Tibial nerve (tissue), 4 donors: ENCODE measurements around the gene DNAJC1. TPM values are rescaled to one million over a fixed set of nuclear protein-coding genes. Genes with fewer than 3 reads are reported as not detected.

Source experiments
- DNase-seq, 2 donors: peaks; one replicate each; pipeline ENCODE4 v3.0.0-alpha.2; 2019; ENCODE audit warnings: low spot score in 2 of 2
- H3K27ac ChIP-seq, 4 donors: fragments of 200-600 bp; sonication (generic) in 3 of 4; one replicate each; pipeline ENCODE4 v1.5.1; 2017 to 2019; ENCODE audit warnings: mild to moderate bottlenecking in 1 of 4
- H3K27me3 ChIP-seq, 2 donors: fragments of 200-600 bp; sonication (generic) in 1 of 2; one replicate each; pipeline versions ENCODE4 v1.5.1 to v1.6.0; 2017 to 2019
- H3K36me3 ChIP-seq, 3 donors: fragments of 200-600 bp; sonication (generic); one replicate each; pipeline ENCODE4 v1.5.1; 2018 to 2019
- H3K4me1 ChIP-seq, 4 donors: fragments of 200-600 bp; sonication (generic) in 3 of 4; one replicate each; pipeline ENCODE4 v1.5.1; 2017 to 2019
- H3K4me3 ChIP-seq, 4 donors: fragments of 200-600 bp; sonication (generic) in 3 of 4; one replicate each; pipeline ENCODE4 v1.5.1; 2017 to 2019; ENCODE audit warnings: mild to moderate bottlenecking in 1 of 4, moderate library complexity in 1 of 4
- H3K9me3 ChIP-seq, 4 donors: fragments of 200-600 bp; sonication (generic) in 3 of 4; one replicate each; pipeline ENCODE4 v1.5.1; 2017 to 2019
- EP300 ChIP-seq, 2 donors: sonication (generic); formaldehyde crosslinking; IDR thresholded peaks; one replicate each; pipeline ENCODE4 v1.6.1; 2017; ENCODE audit warnings: antibody characterized with exemption in 2 of 2, mild to moderate bottlenecking in 1 of 2
- POLR2A ChIP-seq, 2 donors: fragments of 450-650 bp; IDR thresholded peaks; one replicate each; pipeline ENCODE4 v1.6.1; 2017; ENCODE audit warnings: antibody characterized with exemption in 2 of 2, mild to moderate bottlenecking in 2 of 2, moderate library complexity in 2 of 2
- WGBS, 2 donors: methylation state at CpG; one replicate each; pipeline ENCODE4 v1.1.5; 2018; 5-methylcytosine and 5-hydroxymethylcytosine counted together
- total RNA-seq, 4 donors: library from RNA; depleted of rRNA; stranded (reverse); fragments of >200 nt; gene quantifications; one replicate each; pipeline ENCODE4 v1.1.0, GENCODE V29; 2016
- TF ChIP-seq, protein P1 (sequence below), 5 experiments: fragments of 200-600 bp in 3 of 5; fragments of 450-650 bp in 2 of 5; sonication (generic) in 3 of 5; IDR thresholded peaks; one replicate each; pipeline ENCODE4 v1.5.1; 2016 to 2019; ENCODE audit warnings: antibody characterized with exemption in 5 of 5, mild to moderate bottlenecking in 3 of 5, moderate library complexity in 2 of 5

DNAJC1 gene
- total RNA-seq, 4 donors from 2014 or later, result 71.7 to 112 (median 82.9) TPM

DNA sequence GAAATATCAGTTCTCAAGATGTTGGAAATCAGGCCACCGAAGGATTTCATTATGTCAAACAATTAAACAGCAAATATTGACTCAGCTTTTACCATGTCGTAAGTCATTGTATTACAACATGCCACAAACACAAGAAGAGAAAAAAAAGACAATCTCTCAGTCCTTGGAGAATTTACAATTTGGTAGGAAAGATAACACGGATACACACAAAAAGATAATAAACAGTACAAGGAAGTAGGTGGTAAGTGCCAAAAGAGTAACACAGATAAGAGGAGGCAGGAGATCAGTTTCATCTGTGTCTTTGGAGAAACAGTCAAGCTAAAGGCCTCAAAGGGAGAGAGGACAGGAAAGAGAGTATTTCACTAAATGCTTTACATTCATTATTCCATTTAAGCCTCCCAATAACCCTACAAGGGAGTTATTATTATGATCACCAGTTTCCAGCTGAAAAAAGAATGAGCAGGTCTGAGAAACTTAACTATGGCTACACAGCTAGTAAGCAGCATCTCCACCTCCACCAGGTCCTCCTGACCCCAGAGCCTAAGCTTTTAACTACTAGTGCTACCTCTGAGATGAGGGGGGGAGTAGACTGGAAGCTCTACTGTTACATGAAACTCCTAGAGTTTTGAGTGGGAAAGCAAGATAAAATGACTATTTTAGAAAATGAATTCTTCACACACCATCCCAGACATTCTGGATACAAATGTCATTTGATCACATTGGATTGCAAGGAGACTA lies 13.9 kb upstream of the DNAJC1 start:
- 66 to 71% methylated on average over 3 of the region's 3 CpGs for whole genome bisulfite sequencing, 2 donors
- TF ChIP-seq EP300 (IDR thresholded peaks at IDR 0.05), result no peak
- TF ChIP-seq, protein P1, sequence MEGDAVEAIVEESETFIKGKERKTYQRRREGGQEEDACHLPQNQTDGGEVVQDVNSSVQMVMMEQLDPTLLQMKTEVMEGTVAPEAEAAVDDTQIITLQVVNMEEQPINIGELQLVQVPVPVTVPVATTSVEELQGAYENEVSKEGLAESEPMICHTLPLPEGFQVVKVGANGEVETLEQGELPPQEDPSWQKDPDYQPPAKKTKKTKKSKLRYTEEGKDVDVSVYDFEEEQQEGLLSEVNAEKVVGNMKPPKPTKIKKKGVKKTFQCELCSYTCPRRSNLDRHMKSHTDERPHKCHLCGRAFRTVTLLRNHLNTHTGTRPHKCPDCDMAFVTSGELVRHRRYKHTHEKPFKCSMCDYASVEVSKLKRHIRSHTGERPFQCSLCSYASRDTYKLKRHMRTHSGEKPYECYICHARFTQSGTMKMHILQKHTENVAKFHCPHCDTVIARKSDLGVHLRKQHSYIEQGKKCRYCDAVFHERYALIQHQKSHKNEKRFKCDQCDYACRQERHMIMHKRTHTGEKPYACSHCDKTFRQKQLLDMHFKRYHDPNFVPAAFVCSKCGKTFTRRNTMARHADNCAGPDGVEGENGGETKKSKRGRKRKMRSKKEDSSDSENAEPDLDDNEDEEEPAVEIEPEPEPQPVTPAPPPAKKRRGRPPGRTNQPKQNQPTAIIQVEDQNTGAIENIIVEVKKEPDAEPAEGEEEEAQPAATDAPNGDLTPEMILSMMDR (IDR thresholded peaks at IDR 0.05), result no peak
- TF ChIP-seq POLR2A (IDR thresholded peaks at IDR 0.05), result no peak

DNA sequence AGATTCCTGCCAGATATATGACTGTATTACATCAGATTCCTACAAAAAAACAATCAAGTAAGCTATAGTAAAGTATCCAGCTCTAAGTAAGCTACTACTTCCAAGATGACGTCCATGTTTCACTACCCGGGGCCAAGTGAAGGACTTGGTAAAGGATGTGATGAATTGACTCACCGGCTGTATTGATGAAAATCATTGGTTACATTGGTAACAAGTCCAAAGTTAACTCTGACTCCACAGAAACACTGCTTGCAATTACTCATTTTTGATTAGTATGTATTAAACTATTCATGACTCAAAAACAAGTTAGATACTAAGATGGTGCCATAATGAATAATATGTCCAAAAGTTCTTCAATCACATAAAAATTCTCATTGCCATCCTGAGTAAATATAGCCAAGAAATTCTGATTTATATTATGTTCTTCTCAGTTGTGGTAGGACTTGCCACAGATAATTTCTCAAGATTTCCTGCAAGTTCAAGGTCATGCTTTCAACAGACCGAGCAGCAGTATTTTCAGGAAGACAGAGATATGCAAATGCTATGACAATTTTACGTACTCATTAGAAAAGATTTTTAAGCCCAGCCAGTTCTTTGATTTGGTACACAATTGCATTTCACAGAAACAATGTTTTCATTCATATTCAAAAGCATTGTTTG lies 12.6 kb upstream of the DNAJC1 start:
- Histone ChIP-seq H3K36me3 (no peaks in the 10 kb centered on the region), H3K4me1 (no peaks in the 10 kb centered on the region), H3K4me3 (no peak overlapping the region), H3K27me3 (no peaks in the 10 kb centered on the region), H3K27ac (no peak overlapping the region), H3K9me3 (no peaks in the 10 kb centered on the region)
- 73 to 81% methylated on average over 5 of the region's 5 CpGs for WGBS, 2 donors
- no peak for DNase-seq
- TF ChIP-seq EP300 (IDR thresholded peaks at IDR 0.05) (no peak), POLR2A (IDR thresholded peaks at IDR 0.05) (no peak)
- TF ChIP-seq, protein P1 (IDR thresholded peaks at IDR 0.05), result no peak

More for the DNA sequence above, 13.9 kb upstream of the DNAJC1 start:
- Histone ChIP-seq H3K4me3 (no peak overlapping the region), H3K9me3 (no peaks in the 10 kb centered on the region), H3K36me3 (no peaks in the 10 kb centered on the region), H3K4me1 (no peaks in the 10 kb centered on the region), H3K27me3 (no peaks in the 10 kb centered on the region), H3K27ac (no peak overlapping the region)
- no peak for DNase-seq

DNA sequence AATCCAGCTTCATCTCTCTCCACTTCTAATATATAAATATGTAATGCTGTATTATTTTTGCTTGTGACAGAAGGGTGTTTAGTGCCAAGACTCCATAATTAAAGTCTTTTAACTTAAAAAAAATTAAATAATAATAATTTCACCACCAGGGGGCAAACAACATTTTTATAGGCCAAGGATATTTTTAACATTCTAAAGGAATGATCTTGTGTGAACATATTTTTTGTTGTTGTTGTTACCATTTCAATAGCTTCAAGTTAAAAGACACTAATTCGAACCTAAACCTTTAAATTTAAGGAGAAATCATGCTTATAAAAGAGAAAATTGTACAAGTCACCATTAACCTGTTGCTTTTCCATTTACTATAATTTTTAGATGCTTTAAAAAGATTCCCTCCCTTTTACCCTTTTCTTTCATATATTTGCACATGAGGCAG lies 7.5 kb upstream of the DNAJC1 start:
- Histone ChIP-seq H3K4me1 (peaks cover 0 to 6% (median 0%) of the 10 kb centered on the region in 4 donors), H3K27me3 (no peaks in the 10 kb centered on the region), H3K4me3 (no peak overlapping the region), H3K27ac (no peak overlapping the region), H3K36me3 (no peaks in the 10 kb centered on the region), H3K9me3 (no peaks in the 10 kb centered on the region)
- TF ChIP-seq, protein P1 (IDR thresholded peaks at IDR 0.05), result peak; percentile 30 to 52 (median 41)
- TF ChIP-seq EP300 (IDR thresholded peaks at IDR 0.05), result no peak
- 9 to 15% methylated on average over 1 of the region's 1 CpG for WGBS, 2 donors
- no peak for DNase-seq

DNA sequence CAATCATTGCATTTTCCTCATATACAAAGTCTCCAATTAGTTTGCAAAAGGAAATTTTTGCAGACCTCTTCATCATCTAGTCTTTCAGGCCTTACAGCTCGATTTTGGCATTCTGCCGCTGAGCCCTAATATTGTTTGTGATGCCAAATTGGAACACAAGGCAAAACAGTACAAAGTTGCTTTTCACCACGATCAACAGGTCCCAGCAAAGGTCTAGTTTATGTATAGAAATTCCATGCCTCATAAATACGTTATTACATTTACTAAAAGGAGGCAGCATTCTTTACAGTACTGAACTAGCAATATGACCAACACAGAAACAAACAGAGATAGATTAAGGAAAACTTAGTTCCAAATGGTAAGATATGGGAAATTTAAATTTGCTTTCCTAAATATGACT lies 7.0 kb upstream of the DNAJC1 start:
- H3K27ac ChIP-seq, result peak overlapping the region in 1 of 4 donors; percentile 31
- TF ChIP-seq POLR2A (IDR thresholded peaks at IDR 0.05) (no peak), EP300 (IDR thresholded peaks at IDR 0.05) (no peak)
- TF ChIP-seq, protein P1 (IDR thresholded peaks at IDR 0.05), result no peak
- WGBS, 2 donors, result 38 to 41% methylated on average over 4 of the region's 4 CpGs
- no peaks in the 10 kb centered on the region for H3K9me3 ChIP-seq
- no peak for DNase-seq
- H3K4me3 ChIP-seq, result no peak overlapping the region
- no peaks in the 10 kb centered on the region for H3K27me3 ChIP-seq
- peaks cover 0 to 6% (median 0%) of the 10 kb centered on the region in 4 donors for H3K4me1 ChIP-seq
- no peaks in the 10 kb centered on the region for H3K36me3 ChIP-seq

DNA sequence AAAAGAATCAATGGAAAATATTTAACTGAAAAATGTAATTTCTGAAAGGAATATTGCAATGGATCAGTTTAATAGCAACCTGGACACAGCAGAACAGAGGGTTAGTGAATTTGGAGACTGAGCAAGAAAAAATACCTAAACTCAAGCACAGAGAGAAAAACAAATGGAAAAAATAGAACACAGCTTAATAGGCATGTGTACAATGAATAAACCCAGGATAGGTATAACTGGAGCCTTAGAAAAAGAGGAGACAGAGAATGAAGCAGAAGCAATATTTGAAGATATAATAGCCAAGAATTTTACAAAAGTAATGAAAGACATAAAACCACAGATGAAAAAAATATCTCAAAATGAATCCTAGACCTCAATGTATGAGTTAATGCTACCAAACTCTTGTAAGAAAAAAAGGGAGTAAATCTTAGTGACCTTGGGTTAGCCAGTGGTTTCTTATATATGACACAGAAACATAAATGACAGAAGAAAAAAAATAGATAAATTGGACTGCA lies 2.9 kb upstream of the DNAJC1 start:
- no peak overlapping the region for H3K27ac ChIP-seq
- DNase-seq, result no peak
- no peaks in the 10 kb centered on the region for H3K9me3 ChIP-seq
- TF ChIP-seq POLR2A (IDR thresholded peaks at IDR 0.05) (no peak), EP300 (IDR thresholded peaks at IDR 0.05) (no peak)
- TF ChIP-seq, protein P1 (IDR thresholded peaks at IDR 0.05), result no peak
- H3K27me3 ChIP-seq, result no peaks in the 10 kb centered on the region
- H3K4me1 ChIP-seq, result peaks cover 0 to 23% (median 6%) of the 10 kb centered on the region in 4 donors
- no peaks in the 10 kb centered on the region for H3K36me3 ChIP-seq
- H3K4me3 ChIP-seq, result no peak overlapping the region
